DMS 273 (cell line): Measurements from ENCODE around the gene NBPF3.

Experiments used
- DNase-seq: peaks from one replicate; lab custom pipeline; 2025; ENCODE audit not compliant: unreplicated experiment; lab: John Stamatoyannopoulos, UW

The NBPF3 gene

DNA sequence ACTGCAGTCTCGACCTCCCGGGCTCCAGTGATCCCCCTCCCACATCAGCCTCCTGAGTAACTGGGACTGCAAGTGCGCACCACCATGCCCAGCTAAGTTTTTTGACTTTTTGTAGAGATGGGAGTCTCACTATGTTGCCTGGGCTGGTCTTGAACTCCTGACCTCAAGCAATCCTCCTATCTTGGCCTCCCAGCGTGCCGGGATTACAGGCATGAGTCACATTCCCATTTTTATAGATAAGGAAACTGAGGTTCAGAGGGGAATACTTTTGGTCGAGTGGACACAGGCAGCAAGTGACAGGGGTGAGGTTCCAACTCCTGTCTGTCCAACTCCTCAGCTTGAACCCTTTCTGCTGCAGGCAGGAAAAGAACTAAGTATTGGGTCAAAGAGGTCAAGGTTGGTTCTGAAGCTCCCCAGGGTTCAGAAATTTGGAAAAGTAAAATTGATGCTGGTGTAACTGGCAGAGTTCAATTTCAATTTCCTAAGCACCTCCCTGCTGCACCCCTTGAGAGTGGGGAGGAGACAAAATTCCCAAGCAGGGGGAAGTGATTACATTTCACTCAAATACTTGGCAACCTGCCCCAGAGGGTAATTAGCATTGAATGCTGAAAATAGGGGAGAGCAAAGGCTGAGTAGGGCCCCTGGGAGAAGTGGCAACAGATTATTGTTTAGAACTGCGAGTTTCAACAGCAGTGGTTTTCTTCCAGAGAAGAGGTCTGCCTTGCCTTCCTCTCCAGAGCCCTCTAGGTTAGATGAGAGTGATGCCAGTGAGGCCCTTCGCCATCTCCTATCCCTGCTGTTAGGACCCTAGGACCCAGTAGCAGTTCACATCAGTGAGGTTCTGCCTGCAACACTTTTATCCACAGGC is 51.8 kb downstream of the NBPF3 start:
- peak; percentile 84 for DNase-seq

DNA sequence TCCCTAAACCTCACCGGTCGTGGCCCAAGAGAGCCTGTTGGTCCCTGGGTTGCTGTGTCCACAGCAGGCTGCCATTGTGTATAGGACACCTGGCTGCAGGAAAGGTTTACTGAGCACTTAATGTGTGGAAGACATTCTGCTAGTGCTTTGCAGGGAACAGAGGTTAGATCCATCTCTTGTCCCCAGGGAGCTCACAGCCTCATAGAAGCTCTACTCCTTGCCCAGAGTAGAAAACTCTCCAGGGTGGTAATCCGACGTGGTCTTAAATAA is 52.4 kb downstream of the NBPF3 start:
- no peak for DNase-seq

GRCh38 chr1:21494196-21494595 is 54.3 kb downstream of the NBPF3 start:
- no peak for DNase-seq

DNA sequence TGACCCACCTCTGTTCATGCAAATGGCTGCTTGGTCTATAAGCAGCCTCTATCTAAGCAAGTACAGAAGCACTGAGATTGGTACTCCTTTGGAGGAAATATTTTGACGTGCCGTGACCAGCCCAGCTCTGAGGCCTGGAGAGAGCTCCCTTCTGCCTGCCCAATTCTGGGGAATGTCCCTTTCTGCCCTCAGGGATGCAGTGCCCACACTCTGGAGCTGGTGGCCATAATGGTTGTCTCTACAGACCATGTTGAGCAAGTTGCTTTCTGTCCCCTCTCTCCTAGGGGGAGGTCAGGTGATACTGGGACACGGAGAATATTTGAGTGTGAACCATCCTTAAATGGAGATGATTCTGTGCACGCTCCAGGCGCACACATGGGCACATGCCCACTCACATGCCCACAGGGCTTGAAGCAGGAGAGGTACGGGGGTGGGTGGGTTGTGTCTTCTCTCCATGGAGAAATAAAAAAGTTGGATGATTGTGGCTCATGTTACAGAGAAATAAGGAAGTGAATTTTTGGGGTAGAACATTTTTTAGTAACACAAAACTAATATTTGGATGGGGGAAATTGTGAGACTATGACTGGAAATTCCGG is 55.4 kb downstream of the NBPF3 start:
- DNase-seq, result no peak

DNA sequence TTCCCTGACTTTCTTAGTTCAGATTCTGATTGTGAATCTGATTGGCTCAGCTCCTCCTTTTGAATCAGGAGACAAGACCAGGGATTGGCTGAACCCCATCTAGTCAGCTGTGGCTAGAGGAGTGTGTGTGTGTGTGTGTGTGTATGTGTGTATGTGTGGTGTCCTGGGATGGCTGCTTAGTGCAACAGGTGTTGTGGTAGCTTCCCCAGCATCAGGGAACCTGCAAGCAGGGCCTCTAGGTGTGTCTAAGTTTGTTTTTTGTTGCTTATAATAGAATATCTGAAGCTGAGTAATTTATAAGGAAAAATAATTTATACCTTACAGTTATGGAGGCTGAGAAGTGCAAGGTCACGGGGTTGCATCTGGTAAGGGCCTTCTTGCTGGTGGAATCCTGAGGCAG is 56.1 kb downstream of the NBPF3 start:
- no peak for DNase-seq

GRCh38 chr1:21496886-21497285 is 56.9 kb downstream of the NBPF3 start:
- no peak for DNase-seq

DNA sequence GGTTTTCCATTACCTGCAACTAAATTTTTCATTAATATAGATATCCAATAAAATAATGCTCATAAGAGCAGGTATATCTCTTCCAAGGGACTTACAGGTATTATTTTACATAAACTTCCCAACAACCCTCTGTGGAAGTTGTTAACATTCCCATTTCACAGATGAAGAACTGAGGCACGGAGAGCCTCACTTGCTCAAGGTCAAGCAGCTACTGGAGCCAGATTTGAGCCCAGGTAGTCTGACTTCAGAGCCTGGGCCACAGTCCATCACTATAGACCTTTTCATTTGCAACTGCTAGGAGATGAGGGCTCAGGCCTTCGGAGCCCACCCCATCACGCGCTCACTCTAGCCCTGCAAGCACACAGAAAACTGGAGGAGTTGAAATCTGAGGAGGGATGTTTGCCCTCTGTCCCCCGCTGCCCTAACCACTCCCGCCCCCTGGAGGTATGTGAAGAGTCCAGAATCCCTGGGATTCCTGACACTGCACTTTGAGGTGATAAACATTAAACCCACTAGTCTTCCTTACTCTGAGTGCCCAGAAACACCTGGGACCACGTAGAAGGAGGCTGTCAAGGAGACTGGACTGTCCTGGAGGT is 57.6 kb downstream of the NBPF3 start:
- DNase-seq, result no peak

GRCh38 chr1:21499283-21499950 is 59.5 kb downstream of the NBPF3 start:
- no peak for DNase-seq

DNA sequence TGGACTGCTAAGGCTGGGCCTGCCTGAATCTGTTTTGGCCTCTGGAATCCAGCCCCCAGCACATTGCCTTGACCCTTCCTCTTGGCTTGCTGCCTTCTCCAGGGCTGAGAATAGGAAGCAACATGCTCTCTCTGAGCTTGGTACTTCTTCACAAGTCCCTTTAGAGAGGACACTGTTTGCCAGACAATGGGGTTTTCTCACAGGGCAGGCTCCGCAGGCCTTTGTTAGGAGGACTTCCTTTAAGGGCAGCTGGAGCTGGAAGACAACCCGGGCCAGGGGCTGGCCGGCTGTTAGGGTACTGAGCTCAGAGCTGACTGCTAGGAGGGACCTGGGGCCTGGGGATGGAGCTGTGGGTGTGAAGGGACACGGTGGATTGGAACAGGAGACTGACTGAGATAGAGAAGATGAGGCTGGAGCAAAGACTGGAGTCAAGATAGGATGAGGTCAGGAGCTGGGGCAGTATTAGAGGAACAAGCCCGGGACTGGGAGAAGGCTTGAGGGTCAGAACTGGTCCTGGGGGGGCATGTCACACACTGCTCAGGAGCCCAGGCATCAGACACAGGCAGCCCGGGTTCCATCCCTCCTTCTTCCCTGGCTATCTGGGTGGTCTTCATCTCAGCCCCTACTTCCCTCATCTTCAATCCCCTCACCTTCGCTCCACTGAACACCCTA is 63.9 kb downstream of the NBPF3 start:
- no peak for DNase-seq

GRCh38 chr1:21506804-21507203 is 66.9 kb downstream of the NBPF3 start:
- no peak for DNase-seq

DNA sequence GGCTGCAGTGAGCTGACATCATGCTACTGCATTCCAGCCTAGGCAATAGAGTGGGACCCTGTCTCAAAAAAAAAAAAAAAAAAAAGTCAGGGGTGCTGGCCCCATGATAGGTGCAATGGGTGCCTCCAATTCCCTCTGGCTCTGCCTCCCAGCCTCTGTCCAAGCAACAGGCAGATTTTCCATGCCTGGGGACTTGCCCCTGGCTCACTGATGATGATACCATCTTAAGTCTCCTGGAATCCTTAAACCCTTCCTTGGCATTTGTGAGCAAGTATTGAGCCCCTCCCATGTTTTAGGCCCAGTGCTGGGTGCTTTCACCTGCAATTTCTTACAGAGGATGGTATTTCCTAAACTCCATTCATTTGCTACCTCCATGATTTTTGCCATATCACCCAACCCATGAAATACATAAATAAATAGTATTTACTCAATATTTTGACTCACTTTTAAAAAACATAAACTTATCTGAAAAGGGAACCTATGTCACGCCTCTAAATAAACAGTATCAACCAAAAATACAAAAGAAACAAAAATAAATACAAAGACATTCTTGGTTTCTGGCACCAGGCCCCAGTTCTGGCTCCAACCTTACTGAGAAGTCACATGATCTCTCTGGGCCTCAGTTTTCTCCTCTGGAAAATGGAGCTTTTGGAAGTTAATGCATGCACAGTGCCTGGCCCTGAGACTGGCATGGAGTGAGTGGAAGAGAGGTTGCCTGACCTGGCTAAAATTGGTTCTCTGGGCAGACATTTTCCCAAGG is 67.8 kb downstream of the NBPF3 start:
- no peak for DNase-seq

DNA sequence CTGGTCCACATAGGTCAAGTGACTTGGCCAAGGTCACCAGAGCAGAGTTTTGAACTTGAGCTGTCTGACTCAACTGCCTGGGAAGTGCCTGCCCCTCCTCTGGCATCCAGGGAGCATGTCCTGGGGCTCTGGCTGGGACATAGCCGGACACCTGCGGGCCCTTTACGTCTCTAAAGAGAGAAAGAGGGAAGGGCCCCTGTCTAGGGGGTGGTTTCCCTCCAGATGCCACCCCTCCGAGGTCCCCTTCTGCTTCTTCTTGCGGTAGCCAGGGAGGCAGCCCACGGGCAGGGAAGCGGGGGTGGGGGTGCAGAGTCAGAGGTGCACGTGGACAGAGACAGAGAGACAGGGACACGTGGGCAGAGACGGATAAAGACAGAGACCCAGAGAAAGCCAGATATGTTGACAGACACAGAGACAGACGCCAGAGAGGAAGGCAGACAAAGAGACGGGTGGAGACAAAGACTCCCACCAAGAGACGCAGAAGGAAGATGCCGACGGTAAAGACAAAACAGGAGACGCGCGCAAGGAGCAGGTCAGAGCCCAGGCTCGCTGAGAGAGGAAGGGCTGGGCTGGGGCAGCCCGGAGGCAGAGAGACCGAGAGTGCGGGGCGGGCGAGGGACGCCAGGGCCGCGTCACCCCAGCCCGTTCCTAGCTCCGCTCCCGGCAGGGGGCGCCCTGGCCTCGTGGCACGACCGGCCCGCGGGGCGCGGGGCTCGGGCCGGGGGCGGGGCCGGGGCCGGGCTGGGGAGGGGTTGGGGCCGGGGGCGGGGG is 68.8 kb downstream of the NBPF3 start:
- peak; percentile 93 for DNase-seq

DNA sequence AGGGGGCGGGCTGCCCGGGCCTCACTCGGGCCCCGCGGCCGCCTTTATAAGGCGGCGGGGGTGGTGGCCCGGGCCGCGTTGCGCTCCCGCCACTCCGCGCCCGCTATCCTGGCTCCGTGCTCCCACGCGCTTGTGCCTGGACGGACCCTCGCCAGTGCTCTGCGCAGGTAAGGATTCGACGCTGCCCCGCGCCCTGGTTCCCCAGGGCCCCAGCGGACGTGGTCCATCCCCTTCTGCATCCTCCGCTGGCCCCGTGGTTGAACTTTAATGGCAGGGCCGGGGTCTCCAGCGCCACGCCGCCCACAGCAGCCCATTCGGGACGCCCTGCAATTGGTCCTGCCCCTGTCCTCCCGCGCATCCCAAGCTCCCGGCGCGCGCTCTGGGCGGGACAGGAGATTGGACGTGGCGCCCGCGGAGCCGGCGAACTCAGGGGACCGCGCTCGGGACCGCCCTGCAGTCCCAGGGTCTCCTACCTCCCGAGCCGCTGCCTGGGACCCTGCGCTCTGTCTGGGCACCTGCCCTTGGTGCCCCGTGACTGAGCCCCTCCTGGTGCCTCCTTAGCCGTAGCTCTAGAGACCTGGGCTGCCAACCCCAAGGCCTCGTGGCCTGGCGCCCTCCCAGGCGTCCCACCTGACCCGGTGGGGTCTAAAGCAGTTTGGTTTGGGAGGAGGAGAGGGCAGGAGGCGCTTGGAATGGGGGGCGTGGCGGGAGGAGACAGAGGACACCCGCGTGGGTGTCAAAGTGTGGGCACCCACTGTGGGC is 69.6 kb downstream of the NBPF3 start, which contains the start of gene ALPL:
TSS of gene ALPL (plus strand) at position 73 of the 762 bp plus-strand sequence. CDS start 44,659 bp downstream, outside the sequence.
- DNase-seq, result no peak

- peak; percentile 18 for DNase-seq
Measured at GRCh38 chr1:21510113-21510493, 70.2 kb downstream of the NBPF3 start.

GRCh38 chr1:21510885-21511578 is 71.1 kb downstream of the NBPF3 start:
- peak; percentile 33 for DNase-seq

GRCh38 chr1:21511579-21512522 is 71.9 kb downstream of the NBPF3 start:
- no peak for DNase-seq

GRCh38 chr1:21514245-21514644 is 74.3 kb downstream of the NBPF3 start:
- no peak for DNase-seq
